ENCODE measurements around the gene ARHGEF16.

ARHGEF16 gene

DNA sequence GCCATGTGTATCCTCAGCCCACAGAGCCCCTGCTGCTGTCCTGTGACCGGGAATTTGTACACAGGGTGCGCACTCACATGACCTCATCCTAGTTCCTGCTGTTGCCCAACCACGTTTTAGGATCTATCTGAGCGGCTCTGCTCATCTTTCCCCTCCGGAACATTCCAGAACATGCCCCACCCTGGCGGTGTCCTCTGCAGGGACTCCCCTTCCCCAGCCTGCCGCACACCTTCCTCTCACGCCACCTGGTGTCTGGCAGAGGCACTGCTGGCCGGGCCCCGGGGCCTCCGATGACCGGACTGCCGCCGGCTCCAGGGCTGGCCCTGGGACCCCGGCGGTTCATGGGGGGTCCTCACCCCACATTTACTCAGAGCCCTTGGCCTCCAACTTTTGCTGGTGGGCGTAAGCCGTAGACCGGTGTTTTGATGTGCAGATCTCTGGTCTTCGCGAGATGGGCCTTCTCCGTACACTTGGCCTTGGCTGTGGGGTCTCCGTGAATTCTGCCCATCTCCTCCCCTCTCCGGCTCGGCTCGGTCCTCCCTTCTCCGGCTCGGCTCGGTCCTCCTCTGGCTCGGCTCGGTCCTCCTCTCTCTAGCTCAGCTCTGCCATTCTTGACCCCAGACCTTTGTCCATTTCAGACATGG lies 29.5 kb downstream of the ARHGEF16 start:
- DNase-seq, result peak; percentile 14

DNA sequence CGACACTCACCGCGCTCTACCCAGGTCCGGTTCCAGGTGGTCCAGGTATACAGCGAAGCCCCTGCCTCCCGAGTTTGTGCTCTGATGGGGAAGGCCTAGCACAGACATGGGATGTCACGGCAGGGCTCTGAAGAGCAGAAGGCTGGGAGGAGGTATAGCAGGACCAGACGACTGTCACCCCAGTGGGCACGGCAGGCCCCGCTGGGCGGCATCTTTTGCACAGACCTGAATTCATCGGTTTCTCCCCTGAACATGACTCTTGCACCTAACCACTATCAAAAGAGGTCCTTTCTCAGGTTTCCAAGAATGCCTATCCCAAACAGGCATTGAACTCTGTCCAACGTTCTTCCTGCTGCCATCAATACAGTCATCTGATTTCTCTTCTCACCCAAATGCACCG lies 30.6 kb downstream of the ARHGEF16 start:
- DNase-seq, result no peak

DNA sequence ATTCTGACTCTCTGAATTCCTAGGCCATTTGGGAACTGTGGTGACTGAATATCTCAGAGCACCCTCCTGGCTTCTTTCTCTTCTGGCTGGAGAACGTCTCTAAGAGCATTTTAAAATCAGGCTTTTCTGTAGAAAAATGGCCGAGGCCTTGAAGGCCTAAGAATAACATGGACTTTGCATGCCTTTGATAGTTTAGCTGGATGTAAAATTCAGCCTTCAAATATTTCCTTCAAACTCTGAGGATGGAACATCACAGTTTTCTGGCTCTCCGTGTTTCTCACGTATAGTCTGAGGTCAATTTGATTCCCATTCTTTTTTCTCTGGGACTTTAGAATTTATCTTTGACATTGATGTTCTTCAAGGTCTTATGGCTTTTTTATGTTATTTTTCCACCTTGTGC lies 34.0 kb downstream of the ARHGEF16 start:
- no peak for DNase-seq

DNA sequence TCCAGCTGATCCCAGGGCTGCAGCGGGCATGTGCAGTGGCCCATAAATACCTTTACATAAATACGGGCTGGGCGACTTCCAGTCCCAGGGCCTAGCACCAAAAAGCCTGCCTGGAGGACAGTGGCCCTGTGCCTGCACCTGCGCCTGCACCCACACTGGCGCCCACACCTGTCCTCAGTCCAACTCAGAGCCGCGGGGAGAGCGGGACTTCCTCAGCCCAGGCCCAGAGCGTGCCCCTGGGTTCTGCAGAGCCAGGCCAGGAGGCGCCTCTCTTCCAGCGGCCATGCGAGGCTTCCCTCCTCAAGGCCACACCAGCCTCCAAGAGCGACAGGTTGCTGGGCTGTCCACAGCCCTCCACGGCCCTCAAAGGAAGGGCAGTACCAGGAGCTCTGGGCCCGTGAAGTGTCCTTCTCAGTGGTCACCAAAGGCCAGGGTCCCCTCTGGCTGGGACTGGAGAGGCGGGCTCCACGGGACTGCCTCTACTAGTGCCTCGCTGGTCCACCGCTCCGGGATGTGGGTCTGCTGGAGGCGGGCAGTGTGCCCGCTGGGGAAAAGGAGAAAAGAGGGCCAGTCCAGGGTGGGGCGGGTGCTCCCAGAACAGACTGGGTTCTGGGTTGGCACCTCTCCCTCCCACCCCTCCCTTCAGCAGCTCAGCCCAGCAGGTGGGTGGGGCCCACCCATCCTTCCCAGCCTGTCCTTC lies 35.7 kb downstream of the ARHGEF16 start:
- no peak for DNase-seq

DNA sequence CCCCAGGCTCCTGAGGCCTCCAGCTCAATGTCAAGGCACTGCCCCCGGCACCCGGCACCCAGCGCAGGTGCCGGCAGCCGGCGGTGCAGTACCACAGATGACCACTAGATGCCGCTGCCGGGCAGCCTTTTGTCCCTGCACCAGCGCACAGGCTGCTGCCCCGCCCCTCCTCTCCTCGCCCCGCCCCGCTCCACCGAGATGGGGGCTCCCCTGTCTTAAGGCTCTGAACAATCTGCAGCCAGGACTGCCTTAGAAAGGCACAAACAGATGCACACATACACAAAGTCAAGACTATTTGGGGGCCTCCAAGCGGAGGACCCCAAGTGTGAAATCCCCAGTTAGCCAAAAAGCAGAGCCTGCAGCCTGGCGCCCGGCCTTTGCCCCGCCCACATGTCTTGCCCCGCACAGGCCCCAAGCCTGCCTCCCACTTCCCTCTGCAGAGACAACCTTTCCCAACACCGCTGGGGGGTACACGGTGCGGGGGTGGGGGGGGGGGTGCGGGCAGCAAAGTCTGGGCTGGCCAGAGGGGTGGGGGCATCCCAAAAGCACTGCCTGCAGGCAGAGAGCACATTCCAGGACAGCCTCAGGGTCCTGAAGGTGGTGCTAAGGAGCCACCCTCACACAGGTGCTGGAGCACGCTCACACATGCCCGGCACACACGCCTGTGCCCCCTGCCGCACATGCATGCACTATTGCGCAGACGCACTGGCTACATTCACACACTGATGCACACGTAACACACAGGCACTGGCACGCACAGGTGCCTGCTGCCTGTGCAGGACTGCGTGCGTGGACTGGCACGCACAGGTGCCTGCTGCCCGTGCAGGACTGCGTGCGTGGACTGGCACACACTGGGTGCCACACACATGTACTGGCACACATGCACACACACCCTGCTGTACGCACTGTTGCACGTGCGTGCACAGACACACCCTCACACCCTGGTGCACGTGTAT lies 37.1 kb downstream of the ARHGEF16 start:
- peak; percentile 38 for DNase-seq

DNA sequence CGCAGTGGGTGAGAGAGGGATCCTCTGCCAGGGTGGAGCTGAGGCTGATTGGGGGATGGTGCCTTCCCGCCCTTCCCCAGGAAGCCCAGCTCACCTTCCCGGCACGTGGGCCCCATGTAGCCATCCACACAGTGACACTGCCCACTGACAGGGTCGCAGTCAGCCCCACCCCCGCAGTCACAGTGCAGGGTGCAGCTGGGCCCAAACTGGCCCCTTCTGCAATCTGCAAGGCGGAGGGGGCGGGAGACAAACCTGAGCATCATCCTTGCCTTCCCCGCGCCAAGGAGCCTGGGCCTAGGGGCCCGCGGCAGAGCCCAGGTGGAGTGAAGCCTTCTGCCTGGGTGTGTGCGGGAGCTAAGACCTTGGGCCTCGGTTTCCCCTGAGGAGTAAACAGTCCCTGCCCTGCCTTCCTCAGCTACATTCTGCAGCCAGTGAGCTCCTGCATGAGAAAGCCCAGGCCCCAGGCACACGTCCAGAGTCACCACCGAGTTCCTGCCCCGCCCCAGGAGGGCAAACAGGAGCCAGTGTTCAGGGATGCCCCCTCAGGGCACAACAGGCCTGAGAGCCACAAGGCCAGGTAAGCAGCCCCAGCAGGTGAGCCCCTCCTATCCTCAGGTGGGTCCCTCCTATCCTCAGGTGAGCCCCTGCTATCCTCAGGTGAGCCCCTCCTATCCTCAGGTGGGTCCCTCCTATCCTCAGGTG lies 38.2 kb downstream of the ARHGEF16 start:
- no peak for DNase-seq

DNA sequence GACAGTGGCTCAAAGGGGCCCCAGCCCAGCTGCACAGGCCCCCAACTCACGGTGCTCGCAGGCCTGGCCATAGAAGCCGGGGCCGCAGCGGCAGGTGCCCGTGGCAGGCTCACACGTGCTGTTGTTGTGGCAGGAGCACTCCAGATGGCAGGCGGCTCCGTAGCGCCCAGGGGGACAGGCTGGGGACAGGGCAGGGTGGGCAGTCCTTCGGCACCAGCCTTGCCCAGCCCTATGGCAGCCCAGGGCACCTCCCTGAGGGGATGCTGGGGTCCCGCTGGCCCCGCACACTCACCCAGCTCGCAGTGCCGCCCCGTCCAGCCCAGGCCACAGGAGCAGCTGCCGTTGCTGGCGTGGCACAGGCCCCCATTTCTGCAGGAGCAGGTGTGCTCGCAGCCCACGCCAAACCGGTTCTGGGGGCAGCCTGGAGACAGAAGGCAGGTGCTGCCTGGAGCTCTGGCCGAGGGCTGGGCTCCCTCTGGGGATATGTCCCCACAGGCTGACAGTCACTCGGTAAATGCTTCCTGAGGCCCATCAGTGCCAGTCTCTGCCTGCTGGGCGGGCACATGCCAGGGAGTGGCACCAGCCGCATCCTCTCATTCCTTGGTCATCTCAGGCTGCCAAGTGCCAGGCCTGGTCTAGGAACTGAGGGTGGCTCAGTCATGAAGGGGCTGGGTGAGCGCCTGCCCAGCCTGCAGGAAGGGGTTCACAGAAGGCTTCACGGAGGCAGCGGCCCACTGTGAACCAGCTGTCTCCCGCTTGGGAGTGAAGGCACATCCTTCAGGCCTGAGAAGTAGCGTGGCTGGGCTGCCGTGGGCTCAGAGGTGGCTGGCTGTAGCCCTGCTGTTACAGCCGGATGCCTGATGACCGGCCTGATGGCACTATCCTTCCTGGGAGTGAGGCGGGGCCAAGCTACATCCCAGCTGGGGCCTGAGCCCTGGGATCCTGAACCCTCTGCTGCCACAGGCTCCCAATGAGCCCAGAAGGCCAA lies 40.1 kb downstream of the ARHGEF16 start:
- no peak for DNase-seq

DNA sequence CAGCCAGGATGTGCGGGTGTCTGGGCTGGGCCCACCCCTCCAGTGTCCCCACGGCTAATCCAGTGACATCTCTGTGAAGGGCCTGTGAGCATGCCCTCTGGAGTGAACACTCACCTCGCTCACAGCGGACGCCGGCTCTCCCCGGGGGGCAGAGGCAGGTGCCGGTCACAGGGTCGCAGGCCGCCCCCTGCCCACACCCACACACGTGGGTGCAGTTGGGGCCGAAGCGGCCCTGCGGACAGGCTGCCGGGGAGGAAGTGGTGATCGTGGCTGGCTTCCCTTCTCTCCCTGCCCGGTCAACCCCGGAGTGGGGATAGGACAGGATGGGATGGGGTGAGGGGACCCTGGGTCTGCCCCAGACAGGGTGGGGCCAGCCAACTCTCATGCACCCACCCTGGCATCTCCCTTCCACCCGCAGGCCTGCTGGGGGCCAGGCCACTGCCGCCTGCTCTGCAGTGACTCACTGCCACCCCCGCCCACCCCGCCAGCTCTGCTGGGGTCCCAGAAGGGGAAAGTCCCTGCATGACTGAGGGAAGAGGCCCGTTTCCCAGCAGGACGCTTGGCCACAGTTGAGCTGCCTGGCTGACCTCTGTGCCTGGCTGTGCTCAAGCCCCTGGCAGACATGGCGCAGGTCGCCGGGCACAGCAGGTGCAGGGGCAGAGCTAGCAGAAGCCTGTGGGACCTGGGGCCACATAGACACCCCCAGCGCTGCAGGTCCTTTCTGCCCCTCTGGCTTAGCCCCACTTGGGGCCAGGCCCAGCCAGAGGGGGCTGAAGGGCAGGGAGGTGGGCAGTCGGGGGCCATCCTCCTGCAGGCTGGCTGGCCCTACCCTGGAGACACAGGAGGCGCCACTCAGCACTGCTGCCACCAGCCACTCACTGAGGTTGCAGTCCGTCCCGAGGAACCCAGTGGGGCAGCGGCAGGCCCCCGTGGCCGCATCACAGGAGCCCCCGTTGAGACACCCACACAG lies 41.6 kb downstream of the ARHGEF16 start:
- DNase-seq, result peak; percentile 29

DNA sequence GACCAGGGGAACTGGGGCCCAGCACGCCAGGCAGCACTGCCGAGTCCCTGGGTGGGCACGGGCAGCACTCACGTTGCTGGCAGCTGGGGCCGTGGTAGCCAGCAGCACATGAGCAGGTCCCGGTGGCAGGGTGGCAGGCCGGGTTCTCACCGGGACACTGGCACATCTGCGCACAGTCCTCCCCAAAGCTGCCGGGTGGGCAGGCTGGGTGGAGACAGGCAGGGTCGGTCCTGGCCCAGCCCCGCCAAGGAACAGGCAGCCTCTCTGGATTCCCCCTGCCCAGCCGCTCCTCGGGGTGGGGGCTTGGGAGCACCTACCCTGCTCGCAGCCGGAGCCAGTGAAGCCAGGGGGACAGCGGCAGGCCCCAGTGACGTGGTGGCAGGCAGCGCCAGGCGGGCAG lies 42.5 kb downstream of the ARHGEF16 start:
- DNase-seq, result no peak

DNA sequence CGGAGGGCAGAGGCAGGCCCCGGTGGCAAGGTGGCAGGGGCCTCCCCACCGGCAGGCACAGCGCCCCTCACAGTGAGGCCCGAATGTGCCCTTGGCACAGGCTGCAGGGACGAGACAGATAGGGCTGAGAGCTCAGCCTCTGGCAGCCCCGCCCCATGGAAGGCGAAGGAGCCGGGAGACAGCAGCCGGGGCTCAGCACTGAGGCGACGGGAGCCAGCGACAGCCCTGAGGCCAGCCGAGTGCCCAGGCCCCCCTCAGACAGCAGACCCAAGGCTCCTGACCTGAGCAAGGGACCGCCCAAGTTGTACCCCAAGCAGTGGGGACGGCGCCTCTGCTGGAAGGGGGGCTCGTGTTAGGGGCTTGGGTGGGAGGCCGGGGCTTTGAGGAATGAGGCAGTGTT lies 43.1 kb downstream of the ARHGEF16 start:
- no peak for DNase-seq

DNA sequence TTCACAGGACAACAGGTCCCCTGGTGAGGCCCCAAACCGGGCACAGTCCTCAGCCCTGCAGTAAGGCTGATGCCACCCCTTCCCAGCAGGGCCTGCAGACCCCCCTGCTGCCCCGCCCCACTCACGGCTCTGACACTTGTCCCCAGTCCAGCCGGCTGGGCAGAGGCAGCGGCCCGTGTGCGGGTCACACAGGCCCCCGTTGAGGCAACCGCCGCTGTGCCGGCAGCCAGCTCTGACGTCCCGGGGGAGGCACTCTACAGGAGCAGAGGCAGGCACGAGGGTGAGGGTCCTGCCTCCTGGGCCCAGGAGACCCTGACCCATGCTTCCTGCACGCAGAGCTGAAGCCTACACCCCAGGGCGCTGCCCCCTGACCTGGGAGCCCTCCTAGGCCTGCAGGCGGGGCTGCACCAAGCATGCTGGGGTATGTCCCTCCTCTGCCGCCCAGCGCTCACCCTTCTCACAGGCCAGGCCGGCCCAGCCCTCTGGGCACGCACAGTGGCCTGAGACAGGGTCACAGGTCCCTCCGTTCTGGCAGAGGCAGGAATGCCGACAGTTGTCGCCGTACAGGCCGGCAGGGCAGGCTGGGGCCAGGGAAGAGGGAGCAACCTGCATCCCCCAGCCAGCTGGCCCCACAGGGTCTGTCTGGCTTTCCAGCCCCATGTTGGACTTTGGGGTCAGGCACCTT lies 43.9 kb downstream of the ARHGEF16 start:
- DNase-seq, result no peak

DNA sequence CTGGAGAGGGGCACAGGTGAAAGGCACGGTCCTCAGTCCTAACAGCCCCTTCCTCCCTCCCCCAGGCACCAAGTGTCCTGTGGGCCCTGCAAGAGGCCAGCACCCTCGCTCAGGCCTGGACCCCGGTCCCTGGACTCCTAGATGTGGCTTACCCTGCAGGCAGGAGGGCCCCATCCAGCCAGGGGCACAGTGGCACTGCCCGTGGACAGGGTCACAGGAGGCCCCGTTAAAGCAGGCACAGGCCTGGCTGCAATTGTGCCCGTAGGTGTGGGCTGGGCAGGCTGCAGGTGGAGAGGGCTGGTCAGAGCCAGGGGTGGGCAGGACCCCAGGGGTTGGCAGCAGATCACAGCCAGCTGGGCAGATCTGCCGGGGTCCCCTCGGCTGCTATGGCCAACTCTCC lies 44.5 kb downstream of the ARHGEF16 start:
- DNase-seq, result no peak

DNA sequence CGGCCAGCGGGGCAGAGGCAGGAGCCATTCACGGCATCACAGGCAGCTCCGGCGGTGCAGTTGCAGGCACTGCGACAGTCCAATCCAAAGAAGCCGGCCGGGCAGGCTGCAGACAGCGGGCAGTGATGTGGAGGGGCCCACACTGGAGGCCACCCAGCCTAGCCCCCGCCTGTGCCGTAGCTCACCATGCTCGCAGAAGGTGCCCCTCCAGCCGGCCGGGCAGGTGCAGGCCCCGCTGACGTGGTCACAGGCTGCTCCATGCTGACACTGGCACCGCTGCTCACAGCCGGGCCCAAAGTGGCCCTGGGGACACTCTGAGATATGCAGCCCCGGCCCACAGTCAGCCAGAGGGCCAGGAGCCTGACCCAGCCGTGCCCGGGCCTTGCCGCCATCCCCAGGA lies 45.1 kb downstream of the ARHGEF16 start:
- DNase-seq, result no peak

DNA sequence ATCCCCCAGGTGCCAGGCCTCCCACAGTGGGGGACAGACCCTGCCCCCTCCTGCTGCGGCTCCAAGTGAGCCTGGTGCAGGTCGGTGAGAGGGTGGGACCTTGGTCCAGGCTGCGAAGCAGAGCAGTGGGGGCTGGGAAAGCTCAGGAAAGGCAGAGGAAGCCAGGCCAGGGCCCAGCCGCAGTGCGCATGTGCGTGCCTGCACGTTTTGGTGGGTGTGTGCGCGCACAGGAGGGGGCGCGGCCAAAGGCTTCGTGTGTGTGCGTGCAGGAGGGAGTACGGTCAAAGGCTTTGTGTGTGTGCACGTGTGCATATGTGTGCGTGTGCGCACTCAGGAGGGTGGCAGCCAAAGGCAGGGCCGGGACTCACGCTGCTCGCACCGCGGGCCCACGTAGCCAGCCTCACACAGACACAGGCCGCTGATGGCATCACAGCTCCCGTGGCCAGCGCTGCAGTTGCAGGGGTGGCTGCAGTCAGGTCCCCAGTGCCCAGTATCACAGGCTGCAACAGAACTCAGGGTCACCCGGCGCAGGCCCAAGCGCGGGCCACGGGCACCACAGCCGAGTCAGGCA lies 45.9 kb downstream of the ARHGEF16 start:
- DNase-seq, result no peak

DNA sequence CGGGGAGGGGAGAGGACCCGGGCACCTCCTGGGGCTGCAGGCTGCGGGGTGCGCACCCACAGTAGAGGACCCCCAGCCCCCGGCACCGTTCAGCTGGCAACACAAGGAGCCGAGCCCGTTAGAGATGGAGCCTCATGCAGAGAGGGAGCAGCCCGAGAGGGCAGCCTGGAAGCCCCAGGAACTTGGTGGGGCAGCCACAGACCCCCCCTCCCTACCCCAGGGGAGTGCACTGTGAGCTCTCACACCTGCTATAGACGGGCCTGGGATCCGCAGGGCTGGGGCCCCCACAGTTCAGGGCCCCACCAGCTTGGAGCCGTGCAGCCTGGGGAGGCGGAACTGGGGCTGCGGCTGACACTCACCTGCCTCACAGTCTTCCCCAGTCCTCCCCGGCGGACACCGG lies 47.0 kb downstream of the ARHGEF16 start:
- DNase-seq, result no peak

DNA sequence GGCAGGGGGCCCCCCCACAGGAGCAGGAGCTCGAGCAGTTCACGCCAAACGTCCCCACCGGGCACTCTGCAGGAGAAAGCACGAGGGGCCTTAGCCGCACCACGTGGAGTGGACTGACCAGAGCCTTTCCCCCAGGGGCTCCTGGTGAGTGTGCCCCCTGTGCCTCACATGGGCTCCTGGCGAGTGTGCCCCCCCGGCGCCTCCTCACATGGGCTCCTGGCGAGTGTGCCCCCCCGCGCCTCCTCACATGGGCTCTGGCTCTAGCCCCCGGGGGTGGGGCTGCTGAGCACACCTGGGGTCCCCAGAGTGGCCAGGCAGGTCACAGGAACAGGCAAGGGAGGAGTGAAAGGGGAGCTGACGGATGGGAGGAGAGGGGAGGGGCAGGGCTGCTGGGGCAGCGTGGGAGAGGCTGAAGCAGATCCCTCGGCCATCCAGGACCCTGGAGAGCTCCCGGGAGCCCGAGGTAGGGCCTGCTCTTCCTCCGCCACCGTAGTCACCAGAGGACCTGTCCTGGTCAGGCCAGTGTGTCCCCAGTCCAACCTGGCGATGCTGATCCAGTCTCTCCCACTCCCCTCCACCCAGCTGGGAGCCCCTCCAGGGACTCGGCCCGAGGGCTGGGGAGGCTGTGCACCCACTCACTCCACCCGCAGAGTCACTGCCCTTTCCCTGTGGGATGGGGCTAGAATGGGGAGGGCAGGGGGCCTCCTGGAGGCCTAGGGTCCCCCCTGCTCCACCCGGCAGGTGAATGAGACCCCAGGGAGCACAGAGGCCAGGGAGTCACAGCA lies 47.6 kb downstream of the ARHGEF16 start:
- no peak for DNase-seq

DNA sequence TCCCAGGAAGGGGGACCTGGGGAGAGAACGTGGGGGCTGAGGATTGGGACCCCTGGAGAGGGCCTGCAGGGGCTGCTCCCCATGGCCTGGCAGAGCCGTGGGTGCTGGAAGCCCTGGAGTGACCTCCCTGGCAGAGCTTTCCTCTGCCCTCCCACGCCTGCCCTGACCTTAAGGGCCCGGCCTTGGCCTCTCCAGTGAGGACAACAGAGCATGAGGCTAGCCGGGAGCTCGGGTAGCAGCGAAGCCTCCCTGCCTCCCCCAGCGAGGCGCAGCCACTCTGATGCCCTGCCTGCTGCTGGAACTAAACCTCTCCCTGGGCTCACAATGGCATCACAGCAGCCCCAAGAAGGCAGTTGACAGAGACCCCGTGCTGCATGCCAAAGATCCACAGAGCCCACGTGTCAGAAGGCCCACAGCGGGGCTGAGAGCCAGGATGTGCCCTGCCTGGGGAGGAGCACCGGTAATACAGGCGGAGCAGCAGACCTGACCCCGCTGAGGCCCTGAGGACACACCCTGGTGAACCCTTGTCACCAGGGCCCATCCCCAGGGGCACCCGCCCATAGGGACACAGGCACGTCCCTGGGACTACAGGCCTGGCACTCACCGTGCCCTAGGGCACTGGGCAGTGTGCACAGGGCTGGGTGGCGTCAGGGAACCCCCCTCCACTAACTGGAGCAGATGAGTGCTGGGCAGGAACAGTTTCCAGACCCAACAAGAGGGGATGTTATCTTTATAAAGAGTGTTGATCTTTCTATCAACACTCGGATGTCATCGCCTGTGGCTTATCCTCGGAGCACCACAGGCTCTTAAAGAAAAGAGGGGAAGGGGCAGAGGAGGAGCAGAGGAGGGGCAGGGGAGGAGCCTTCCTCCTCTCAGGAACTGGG lies 48.4 kb downstream of the ARHGEF16 start:
- no peak for DNase-seq

DNA sequence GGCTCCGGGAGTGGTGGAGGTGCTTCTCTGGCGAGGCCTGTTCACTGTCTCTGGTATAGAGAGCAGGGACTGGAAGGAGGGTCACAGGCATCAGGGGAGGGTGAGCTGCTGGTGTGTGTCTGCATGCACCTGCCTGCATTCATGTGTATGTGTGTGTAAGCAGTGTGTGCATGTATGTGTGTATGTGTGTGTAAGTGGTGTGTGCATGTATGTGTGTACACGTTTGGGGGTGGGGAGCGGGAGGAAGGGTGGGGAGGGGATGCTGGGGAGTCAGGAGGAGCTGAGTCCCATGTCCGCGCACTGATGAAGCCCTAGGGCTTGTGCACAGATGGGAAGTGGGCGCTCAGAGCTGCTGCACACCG lies 49.0 kb downstream of the ARHGEF16 start:
- DNase-seq, result no peak
